Left lung (tissue), 10 donors: Measurements from ENCODE around the gene DCD. TPM values are rescaled to one million over a fixed set of nuclear protein-coding genes. Genes with fewer than 3 reads are reported as not detected.
"Not testable (repeated sequence)": the region's sequence is repeated elsewhere in the genome, so short reads cannot be mapped to it uniquely, and the experiment has no call there.

Experiments
- ATAC-seq: fragments of 200-7000 bp; cut with Tn5 transposase; one replicate; pipeline ENCODE4 v1.9.1; 2020; ENCODE audit warnings: moderate library complexity
- DNase-seq, 4 donors: peaks; one replicate each; pipeline ENCODE4 v3.0.0-alpha.2; 2013 to 2020
- H3K27ac ChIP-seq, 2 donors: fragments of 200-600 bp; sonication (generic) in 1 of 2; one replicate each; pipeline versions ENCODE4 v1.5.0 to v1.8.0; 2020 to 2021
- H3K27me3 ChIP-seq, 2 donors: fragments of 200-600 bp; sonication (generic) in 1 of 2; one replicate each; pipeline versions ENCODE4 v1.5.0 to v1.8.0; 2020 to 2021
- H3K36me3 ChIP-seq, 2 donors: fragments of 200-600 bp; sonication (generic) in 1 of 2; one replicate each; pipeline versions ENCODE4 v1.5.0 to v1.8.0; 2020 to 2021
- H3K4me1 ChIP-seq, 2 donors: fragments of 200-600 bp; one replicate each; pipeline ENCODE4 v1.8.0; 2021
- H3K4me3 ChIP-seq, 2 donors: fragments of 200-600 bp; sonication (generic) in 1 of 2; one replicate each; pipeline versions ENCODE4 v1.5.0 to v1.8.0; 2020 to 2021; ENCODE audit warnings: mild to moderate bottlenecking in 1 of 2
- H3K9me3 ChIP-seq, 2 donors: fragments of 200-600 bp; sonication (generic) in 1 of 2; one replicate each; pipeline versions ENCODE4 v1.5.0 to v1.8.0; 2020 to 2021
- CTCF ChIP-seq, 2 donors: fragments of 200-600 bp; sonication (generic) in 1 of 2; IDR thresholded peaks; one replicate each; pipeline versions ENCODE4 v1.5.0 to v1.8.0; 2021; ENCODE audit warnings: antibody characterized with exemption in 2 of 2
- intact Hi-C, 2 donors: fragments of 100-400 bp; cut with DNase I; formaldehyde crosslinking; loops; one replicate each; pipeline versions ENCODE4 v1.11.2 to v1.14.2; 2022
- polyA plus RNA-seq, 6 donors: library from polyadenylated mRNA; unstranded; fragments of 120-200 nt; gene quantifications; one replicate each; pipeline ENCODE4 v1.2.1, GENCODE V29; 2013; ENCODE audit not compliant: insufficient read length in 6 of 6
- total RNA-seq, 2 donors: library from RNA; stranded (reverse); fragmentation: NEBNext Ultra II Directional; extraction: Animal tissue kit (Norgen Biotek cat#: 25700); gene quantifications; one replicate each; pipeline ENCODE4 v1.2.1, GENCODE V29; 2021
- donor health status: DM: no; HTN: yes; CAD: no.
- donor health status: DM: no; HTN: no; CAD: no.

Gene DCD
- total and polyA plus RNA-seq, 8 donors: not detected

DNA sequence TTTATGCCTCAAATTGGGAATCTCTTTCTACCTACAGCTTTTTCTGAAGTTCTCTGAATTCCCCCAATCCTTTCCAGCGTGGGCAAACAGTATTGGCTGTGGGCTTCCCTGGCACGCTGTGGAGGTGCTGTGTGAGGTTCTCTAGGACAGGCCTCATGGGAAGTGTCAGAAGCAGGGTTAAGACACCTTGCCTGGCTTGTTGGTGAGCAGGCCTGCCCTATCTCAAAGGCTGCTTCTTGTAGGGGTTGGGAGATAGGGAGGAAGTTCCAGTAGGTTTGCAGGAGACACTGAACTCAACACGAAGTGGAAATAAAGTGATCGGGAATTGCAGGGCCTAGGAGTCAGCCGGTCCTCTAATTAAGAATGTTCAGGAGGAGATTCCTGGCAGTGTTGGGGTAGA, 30.0 kb upstream of the DCD start:
- DNase-seq: no peak
- H3K27ac ChIP-seq: no peak overlapping the region
- H3K27me3 ChIP-seq: peaks cover 0 to 37% of the 10 kb centered on the region in 2 donors
- H3K9me3 ChIP-seq: no peaks in the 10 kb centered on the region
- no peak for TF ChIP-seq CTCF (IDR thresholded peaks at IDR 0.05)
- no peak for ATAC-seq
- H3K4me3 ChIP-seq: no peak overlapping the region
- no peaks in the 10 kb centered on the region for H3K4me1 ChIP-seq
- H3K36me3 ChIP-seq: no peaks in the 10 kb centered on the region
- intact Hi-C loops: no loop called here

GRCh38 chr12:54667945-54668344, 19.8 kb upstream of the DCD start:
- Histone ChIP-seq H3K36me3 (no peaks in the 10 kb centered on the region), H3K4me3 (no peak overlapping the region), H3K9me3 (no peaks in the 10 kb centered on the region), H3K27ac (no peak overlapping the region), H3K27me3 (no peaks in the 10 kb centered on the region), H3K4me1 (no peaks in the 10 kb centered on the region)
- TF ChIP-seq CTCF (IDR thresholded peaks at IDR 0.05): no peak
- intact Hi-C loops: no loop called here
- ATAC-seq: no peak
- no peak for DNase-seq

GRCh38 chr12:54666008-54666407, 17.8 kb upstream of the DCD start:
- Histone ChIP-seq H3K4me1 (no peaks in the 10 kb centered on the region), H3K27me3 (no peaks in the 10 kb centered on the region), H3K36me3 (no peaks in the 10 kb centered on the region), H3K4me3 (no peak overlapping the region), H3K9me3 (no peaks in the 10 kb centered on the region), H3K27ac (no peak overlapping the region)
- intact Hi-C loops: no loop called here
- DNase-seq (no peak), ATAC-seq (no peak)
- TF ChIP-seq CTCF (IDR thresholded peaks at IDR 0.05): no peak

- H3K27me3 ChIP-seq, H3K27ac ChIP-seq, H3K36me3 ChIP-seq, H3K4me3 ChIP-seq, DNase-seq, H3K4me1 ChIP-seq, intact Hi-C loops, H3K9me3 ChIP-seq, ATAC-seq: not testable (repeated sequence)
These were observed 17.0 kb upstream of the DCD start for GRCh38 chr12:54665022-54665635.

DNA sequence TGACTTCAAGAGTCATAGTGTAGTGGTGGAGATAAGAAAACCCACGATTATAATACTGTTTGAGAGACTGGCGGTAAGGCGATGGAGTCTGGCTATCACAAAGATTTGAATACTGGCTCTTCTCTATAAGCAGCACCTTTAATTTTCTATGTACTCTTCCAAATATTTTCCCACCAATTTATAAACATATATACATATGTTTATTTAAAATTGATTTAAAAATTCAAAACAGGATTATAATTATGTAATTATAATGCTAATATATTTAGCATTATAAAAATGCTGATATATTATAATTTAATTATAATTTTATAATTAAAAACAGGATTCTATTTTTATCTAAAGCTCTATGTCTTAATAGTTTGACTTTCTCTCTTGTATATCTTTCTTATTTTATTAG, 15.4 kb upstream of the DCD start:
- H3K27me3 ChIP-seq: peaks cover 0 to under 1% of the 10 kb centered on the region in 2 donors
- no peak for TF ChIP-seq CTCF (IDR thresholded peaks at IDR 0.05)
- ATAC-seq: no peak
- H3K4me1 ChIP-seq: no peaks in the 10 kb centered on the region
- no peak overlapping the region for H3K27ac ChIP-seq
- no peaks in the 10 kb centered on the region for H3K9me3 ChIP-seq
- H3K36me3 ChIP-seq: no peaks in the 10 kb centered on the region
- intact Hi-C loops: no loop called here
- DNase-seq: no peak
- H3K4me3 ChIP-seq: no peak overlapping the region

DNA sequence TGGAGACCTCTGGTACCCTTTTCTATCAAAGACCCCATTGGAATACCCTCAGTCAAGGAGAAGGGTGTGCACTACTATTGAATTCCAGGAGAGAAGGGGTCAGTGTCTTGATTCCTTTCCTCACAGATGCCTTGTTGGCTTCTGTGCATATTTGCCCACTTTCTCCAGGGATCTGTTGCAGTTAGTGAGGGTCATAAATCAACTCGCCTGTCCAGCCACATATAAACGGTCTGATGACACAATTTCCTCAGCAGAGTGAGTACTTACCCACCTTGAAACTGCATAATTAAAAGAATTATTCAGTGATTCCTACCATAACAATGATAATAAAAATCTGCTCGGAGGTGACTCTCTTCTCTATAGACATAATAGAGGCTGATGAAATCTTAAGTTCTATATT, 13.9 kb upstream of the DCD start:
- ATAC-seq: no peak
- no peak for TF ChIP-seq CTCF (IDR thresholded peaks at IDR 0.05)
- intact Hi-C loops: no loop called here
- Histone ChIP-seq H3K27ac (no peak overlapping the region), H3K4me3 (no peak overlapping the region), H3K4me1 (no peaks in the 10 kb centered on the region), H3K27me3 (peaks cover 0 to 16% of the 10 kb centered on the region in 2 donors), H3K9me3 (no peaks in the 10 kb centered on the region), H3K36me3 (no peaks in the 10 kb centered on the region)
- DNase-seq: no peak
